Activated T-cell treated with anti-CD3 and anti-CD28 coated beads, Interleukin-2, amount 50 U/mL, for 24 hours (primary cell): ENCODE results near the gene ATAD3B.

Experiments
- DNase-seq: peaks from one replicate; pipeline ENCODE4 v3.0.0-alpha.2; 2020
- H3K27ac Mint-ChIP-seq: 2 replicates; pipeline ENCODE4 v1.8.0; 2020; ENCODE audit warnings: mild to moderate bottlenecking, mixed read lengths
- H3K27me3 Mint-ChIP-seq: 2 replicates; pipeline ENCODE4 v1.8.0; 2020; ENCODE audit warnings: mixed read lengths
- H3K36me3 Mint-ChIP-seq: 2 replicates; pipeline ENCODE4 v1.8.0; 2020; ENCODE audit warnings: low read depth, mixed read lengths
- H3K4me1 Mint-ChIP-seq: 2 replicates; pipeline ENCODE4 v1.8.0; 2020; ENCODE audit warnings: low read depth, mixed read lengths
- H3K4me3 Mint-ChIP-seq: 2 replicates; pipeline ENCODE4 v1.8.0; 2020; ENCODE audit warnings: mild to moderate bottlenecking, moderate library complexity, mixed read lengths
- H3K9me3 Mint-ChIP-seq: 2 replicates; pipeline ENCODE4 v1.8.0; 2020; ENCODE audit warnings: mixed read lengths

Gene ATAD3B

GRCh38 chr1:1430114-1430982, 41.2 kb upstream of the ATAD3B start:
- Mint-ChIP-seq H3K4me1 (peaks cover 15% of the 10 kb centered on the region), H3K27ac (no peak overlapping the region), H3K9me3 (no peaks in the 10 kb centered on the region), H3K4me3 (no peak overlapping the region), H3K36me3 (no peaks in the 10 kb centered on the region), H3K27me3 (peaks cover 46% of the 10 kb centered on the region)
- no peak for DNase-seq

GRCh38 chr1:1430992-1431844, 40.3 kb upstream of the ATAD3B start:
- Mint-ChIP-seq H3K4me1 (peaks cover 16% of the 10 kb centered on the region), H3K9me3 (no peaks in the 10 kb centered on the region), H3K27ac (no peak overlapping the region), H3K36me3 (no peaks in the 10 kb centered on the region), H3K27me3 (peaks cover 43% of the 10 kb centered on the region), H3K4me3 (no peak overlapping the region)
- no peak for DNase-seq

DNA sequence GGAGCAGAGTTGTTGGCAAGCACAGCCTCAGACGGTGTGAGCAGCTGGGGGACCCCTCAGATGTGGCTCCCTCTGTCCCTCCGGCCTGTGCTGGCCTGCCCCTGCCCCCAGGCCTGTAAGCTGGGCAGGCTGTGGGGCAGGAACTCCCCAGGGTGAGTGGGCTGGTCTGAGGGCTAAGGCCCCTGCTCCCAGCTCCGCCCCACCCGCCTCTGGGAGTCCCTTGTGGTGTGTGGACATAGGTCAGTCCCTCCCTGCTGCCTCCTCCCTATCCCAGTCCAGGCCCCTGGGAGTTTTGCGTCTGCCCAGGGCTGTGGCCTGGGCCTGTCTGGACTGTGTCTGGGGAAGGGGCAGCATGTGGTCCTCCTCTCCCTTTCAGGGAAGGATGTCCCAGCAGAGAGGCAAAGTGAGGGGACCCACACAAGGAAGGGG, 39.7 kb upstream of the ATAD3B start:
- DNase-seq = no peak
- Mint-ChIP-seq H3K27me3 (peaks cover 46% of the 10 kb centered on the region), H3K9me3 (no peaks in the 10 kb centered on the region), H3K4me3 (no peak overlapping the region), H3K36me3 (no peaks in the 10 kb centered on the region), H3K27ac (no peak overlapping the region), H3K4me1 (peaks cover 18% of the 10 kb centered on the region)

DNA sequence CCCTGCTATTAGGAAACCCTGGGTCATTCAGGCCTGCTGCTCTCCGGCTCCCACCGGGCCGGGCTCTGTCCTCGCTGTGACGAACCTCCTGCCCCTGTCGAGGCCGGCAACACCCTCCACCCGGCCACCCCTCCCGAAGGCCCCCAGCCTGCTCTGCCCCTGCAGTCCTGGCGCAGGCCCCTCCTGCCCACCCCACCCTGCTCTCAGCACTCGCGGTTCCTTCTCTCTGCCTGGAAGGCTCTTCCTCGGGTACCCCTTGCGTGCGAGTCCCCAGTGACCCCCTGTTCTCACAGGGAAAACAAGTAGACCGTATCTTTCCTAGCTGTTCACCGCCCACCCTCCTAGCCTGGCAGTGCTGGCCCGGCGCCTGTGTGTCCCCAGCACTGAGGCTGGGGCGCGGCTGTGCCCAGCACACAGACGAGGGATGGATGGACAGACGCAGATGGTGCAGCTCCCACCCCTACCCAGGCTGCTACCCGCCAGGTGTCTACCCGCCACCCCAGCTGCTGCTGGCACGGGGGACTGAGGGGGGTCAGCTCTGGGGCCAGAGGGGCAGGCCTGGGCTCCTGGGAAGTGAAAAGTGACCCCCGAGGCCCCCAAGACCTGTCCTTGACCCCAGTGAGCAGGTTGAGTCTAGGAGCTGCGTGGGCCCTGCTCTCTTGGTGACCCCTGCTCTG, 39.2 kb upstream of the ATAD3B start:
- H3K4me1 Mint-ChIP-seq = peaks cover 18% of the 10 kb centered on the region
- no peaks in the 10 kb centered on the region for H3K36me3 Mint-ChIP-seq
- no peak for DNase-seq
- no peak overlapping the region for H3K4me3 Mint-ChIP-seq
- H3K27me3 Mint-ChIP-seq = peaks cover 47% of the 10 kb centered on the region
- H3K27ac Mint-ChIP-seq = no peak overlapping the region
- no peaks in the 10 kb centered on the region for H3K9me3 Mint-ChIP-seq

- peaks cover 48% of the 10 kb centered on the region for H3K27me3 Mint-ChIP-seq
- peaks cover 18% of the 10 kb centered on the region for H3K4me1 Mint-ChIP-seq
- no peak for DNase-seq
- H3K36me3 Mint-ChIP-seq = no peaks in the 10 kb centered on the region
- H3K9me3 Mint-ChIP-seq = no peaks in the 10 kb centered on the region
- H3K27ac Mint-ChIP-seq = peak overlapping the region; percentile 80
- peak overlapping the region; percentile 51 for H3K4me3 Mint-ChIP-seq
These were observed 38.4 kb upstream of the ATAD3B start for GRCh38 chr1:1432951-1433803.

GRCh38 chr1:1433804-1434130, 37.8 kb upstream of the ATAD3B start:
- Mint-ChIP-seq H3K36me3 (no peaks in the 10 kb centered on the region), H3K27me3 (peaks cover 49% of the 10 kb centered on the region), H3K4me1 (peaks cover 18% of the 10 kb centered on the region), H3K9me3 (no peaks in the 10 kb centered on the region), H3K4me3 (peak overlapping the region; percentile 51), H3K27ac (peak overlapping the region; percentile 80)
- DNase-seq = peak; percentile 70

DNA sequence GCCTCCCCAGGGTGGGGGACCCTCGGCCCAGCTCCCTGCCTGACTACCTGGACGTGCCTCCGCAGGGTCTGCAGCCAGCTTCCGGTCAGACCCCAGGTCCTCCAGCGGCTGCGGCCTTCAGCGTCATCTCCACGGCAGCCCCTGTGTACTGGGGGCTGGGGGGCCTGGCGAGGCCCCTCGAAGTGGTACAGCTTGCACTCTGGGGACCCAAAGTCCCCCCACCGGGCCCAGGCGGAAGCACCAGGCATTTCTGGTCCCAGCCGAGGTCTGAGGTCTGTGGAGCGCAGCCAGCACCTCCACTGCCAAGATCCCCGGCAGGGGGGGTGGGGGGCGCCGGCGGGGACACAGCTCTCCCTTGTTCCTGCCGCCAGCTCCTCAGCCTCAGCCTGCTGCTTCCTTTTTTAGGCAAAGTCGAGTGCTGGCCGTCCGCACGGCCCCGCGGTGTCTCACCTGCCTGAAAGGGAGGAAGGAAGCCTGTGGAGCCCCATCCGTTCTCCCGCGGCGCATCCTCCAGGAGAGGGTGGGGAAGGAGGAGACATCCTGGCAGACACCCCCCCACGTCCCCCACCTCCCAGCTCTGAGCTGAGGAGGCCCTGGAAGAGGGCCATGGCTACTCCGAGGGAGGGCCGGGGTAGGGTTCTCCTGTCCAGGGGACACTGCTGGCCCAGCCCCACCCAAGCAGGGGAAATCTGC, 37.3 kb upstream of the ATAD3B start:
- no peak for DNase-seq
- no peaks in the 10 kb centered on the region for H3K36me3 Mint-ChIP-seq
- H3K4me3 Mint-ChIP-seq = no peak overlapping the region
- H3K27me3 Mint-ChIP-seq = peaks cover 49% of the 10 kb centered on the region
- H3K9me3 Mint-ChIP-seq = no peaks in the 10 kb centered on the region
- H3K27ac Mint-ChIP-seq = no peak overlapping the region
- H3K4me1 Mint-ChIP-seq = peaks cover 18% of the 10 kb centered on the region

GRCh38 chr1:1434824-1435105, 36.8 kb upstream of the ATAD3B start:
- peaks cover 44% of the 10 kb centered on the region for H3K27me3 Mint-ChIP-seq
- H3K27ac Mint-ChIP-seq = no peak overlapping the region
- DNase-seq = no peak
- no peaks in the 10 kb centered on the region for H3K9me3 Mint-ChIP-seq
- H3K4me1 Mint-ChIP-seq = peaks cover 18% of the 10 kb centered on the region
- H3K36me3 Mint-ChIP-seq = no peaks in the 10 kb centered on the region
- peak overlapping the region; percentile 36 for H3K4me3 Mint-ChIP-seq

DNA sequence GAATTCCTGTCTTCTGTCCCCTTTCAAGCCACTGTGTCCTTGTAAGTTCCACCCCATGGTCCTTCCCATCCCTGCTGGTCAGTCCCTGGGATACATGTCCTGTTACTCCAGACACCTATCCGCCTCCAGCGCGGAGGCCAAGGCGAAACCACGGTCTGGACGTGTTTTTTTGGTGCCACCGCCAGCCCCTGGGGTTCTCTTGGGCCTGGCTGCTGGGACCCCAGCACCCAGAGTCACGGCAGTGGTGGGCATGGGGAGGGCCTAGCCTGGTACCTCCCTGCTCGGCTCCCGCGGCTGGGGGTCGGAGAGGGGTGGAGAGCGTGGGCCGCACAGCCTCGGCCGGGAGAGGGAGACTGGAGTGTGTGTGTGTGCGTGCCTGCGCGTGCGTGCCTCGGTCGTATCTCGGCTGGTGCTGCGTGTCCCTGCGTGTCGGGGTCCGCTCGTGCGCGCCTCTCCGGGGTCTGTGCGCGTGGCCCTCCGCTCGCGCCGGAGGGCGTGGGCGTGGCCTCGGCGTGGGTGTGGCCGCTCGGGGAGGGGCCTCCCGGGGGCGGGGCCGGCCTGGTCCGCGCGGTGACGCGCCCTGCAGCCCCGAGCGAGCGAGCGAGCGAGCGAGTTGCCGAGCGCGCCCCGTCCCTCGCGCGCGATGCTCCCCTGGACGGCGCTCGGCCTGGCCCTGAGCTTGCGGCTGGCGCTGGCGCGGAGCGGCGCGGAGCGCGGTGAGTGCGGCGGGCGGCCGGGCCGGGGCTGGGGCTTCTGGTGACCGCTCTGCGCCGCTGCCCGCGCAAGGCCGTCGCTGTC, 36.3 kb upstream of the ATAD3B start, which contains the start of gene VWA1:
Gene VWA1 (plus strand): TSS at position 585 of the 798 bp plus-strand sequence. CDS start 59 bp downstream, at position 644.
- Mint-ChIP-seq H3K27me3 (peaks cover 39% of the 10 kb centered on the region), H3K9me3 (no peaks in the 10 kb centered on the region), H3K4me3 (peak within 1 kb of the TSS; percentile 36), H3K27ac (no peak within 1 kb of the TSS), H3K4me1 (peaks cover 18% of the 10 kb centered on the region), H3K36me3 (no peaks in the 10 kb centered on the region)
- DNase-seq = peak; percentile 80

GRCh38 chr1:1435911-1436629, 35.5 kb upstream of the ATAD3B start:
- no peak for DNase-seq
- H3K27me3 Mint-ChIP-seq = peaks cover 44% of the 10 kb centered on the region
- no peaks in the 10 kb centered on the region for H3K36me3 Mint-ChIP-seq

GRCh38 chr1:1436630-1437032, 34.9 kb upstream of the ATAD3B start:
- no peak for DNase-seq
- H3K4me3 Mint-ChIP-seq = no peak overlapping the region
- peaks cover 41% of the 10 kb centered on the region for H3K27me3 Mint-ChIP-seq
- H3K4me1 Mint-ChIP-seq = peaks cover 22% of the 10 kb centered on the region
- H3K36me3 Mint-ChIP-seq = no peaks in the 10 kb centered on the region
- no peak overlapping the region for H3K27ac Mint-ChIP-seq
- no peaks in the 10 kb centered on the region for H3K9me3 Mint-ChIP-seq

More at GRCh38 chr1:1435911-1436629, 35.5 kb upstream of the ATAD3B start:
- Mint-ChIP-seq H3K9me3 (no peaks in the 10 kb centered on the region), H3K27ac (no peak overlapping the region), H3K4me1 (peaks cover 22% of the 10 kb centered on the region), H3K4me3 (peak overlapping the region; percentile 25)

GRCh38 chr1:1437033-1437903, 34.3 kb upstream of the ATAD3B start:
- Mint-ChIP-seq H3K27me3 (peaks cover 36% of the 10 kb centered on the region), H3K4me1 (peaks cover 22% of the 10 kb centered on the region), H3K36me3 (no peaks in the 10 kb centered on the region), H3K4me3 (no peak overlapping the region), H3K27ac (no peak overlapping the region), H3K9me3 (no peaks in the 10 kb centered on the region)
- DNase-seq = no peak
